GM23248 (cell line): ENCODE measurements around the gene PKHD1.

Experiments used
- EZH2 ChIP-seq: fragments of 200-600 bp; sonication (generic); IDR thresholded peaks from 2 replicates; pipeline ENCODE4 v1.6.1; 2018; ENCODE audit warnings: antibody characterized with exemption, mild to moderate bottlenecking; ENCODE audit not compliant: insufficient read depth, poor library complexity, severe bottlenecking
- EZH2phosphoT487 ChIP-seq: fragments of 200-600 bp; sonication (generic); IDR thresholded peaks from 2 replicates; pipeline ENCODE4 v1.6.1; 2018; ENCODE audit warnings: antibody characterized with exemption, moderate library complexity, mild to moderate bottlenecking, low read depth; ENCODE audit not compliant: insufficient read depth

GRCh38 chr6:51976374-51976773, 111.0 kb downstream of the PKHD1 start:
- no peak for TF ChIP-seq EZH2
- TF ChIP-seq EZH2phosphoT487, result no peak
